DLD1 (cell line): ENCODE results near the gene OS9.
"Not testable (repeated sequence)": the region's sequence is repeated elsewhere in the genome, so short reads cannot be mapped to it uniquely, and the experiment has no call there.

Source experiments
- in situ Hi-C: cut with HindIII; loops from 2 replicates; pipeline ENCODE4 v1.10.0; 2017; ENCODE audit warnings: low sequenced_read_pairs

Gene OS9

DNA sequence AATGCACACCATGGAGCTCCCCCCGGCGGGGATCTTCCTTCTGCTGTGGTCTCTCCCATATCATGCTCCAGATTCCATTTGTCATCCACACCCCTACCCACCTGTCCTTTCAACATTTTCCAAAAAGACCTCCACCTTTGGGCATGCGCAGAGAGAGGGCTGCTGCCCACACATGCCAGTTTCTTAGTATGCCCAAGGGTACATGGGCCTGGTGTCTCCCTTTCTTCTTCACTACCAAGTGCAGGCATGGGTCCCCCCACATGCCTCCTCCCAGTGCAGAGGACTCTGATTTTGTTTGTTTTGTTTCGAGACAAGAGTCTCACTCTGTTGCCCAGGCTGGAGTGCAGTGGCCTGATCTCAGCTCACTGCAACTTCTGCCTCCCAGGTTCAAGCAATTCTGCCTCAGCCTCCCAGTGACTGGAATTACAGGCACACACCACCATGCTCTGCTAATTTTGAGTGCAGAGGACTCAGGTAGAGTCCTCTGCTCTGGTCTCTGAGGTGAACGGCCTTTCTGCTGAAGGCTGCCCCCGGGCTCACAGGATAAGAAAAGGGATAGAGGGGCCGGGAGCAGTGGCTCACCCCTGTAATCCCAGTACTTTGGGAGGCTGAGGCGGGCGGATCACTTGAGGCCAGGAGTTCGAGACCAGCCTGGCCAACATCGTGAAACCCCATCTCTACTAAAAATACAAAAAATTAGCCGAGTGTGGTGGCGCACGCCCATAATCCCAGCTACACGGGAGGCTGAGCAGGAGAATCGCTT lies 28.1 kb downstream of the OS9 start:
- in situ Hi-C loops: not testable (repeated sequence)

- in situ Hi-C loops: no loop called here
These were observed 29.0 kb downstream of the OS9 start for GRCh38 chr12:57722716-57723629.

- in situ Hi-C loops: no loop called here
These were observed 29.7 kb downstream of the OS9 start for GRCh38 chr12:57723630-57723962.

GRCh38 chr12:57724003-57724935 lies 30.3 kb downstream of the OS9 start:
- in situ Hi-C loops: no loop called here

- in situ Hi-C loops: no loop called here
These were observed 31.2 kb downstream of the OS9 start for GRCh38 chr12:57724936-57725740.

- in situ Hi-C loops: no loop called here
These were observed 31.9 kb downstream of the OS9 start for GRCh38 chr12:57725851-57726150.

DNA sequence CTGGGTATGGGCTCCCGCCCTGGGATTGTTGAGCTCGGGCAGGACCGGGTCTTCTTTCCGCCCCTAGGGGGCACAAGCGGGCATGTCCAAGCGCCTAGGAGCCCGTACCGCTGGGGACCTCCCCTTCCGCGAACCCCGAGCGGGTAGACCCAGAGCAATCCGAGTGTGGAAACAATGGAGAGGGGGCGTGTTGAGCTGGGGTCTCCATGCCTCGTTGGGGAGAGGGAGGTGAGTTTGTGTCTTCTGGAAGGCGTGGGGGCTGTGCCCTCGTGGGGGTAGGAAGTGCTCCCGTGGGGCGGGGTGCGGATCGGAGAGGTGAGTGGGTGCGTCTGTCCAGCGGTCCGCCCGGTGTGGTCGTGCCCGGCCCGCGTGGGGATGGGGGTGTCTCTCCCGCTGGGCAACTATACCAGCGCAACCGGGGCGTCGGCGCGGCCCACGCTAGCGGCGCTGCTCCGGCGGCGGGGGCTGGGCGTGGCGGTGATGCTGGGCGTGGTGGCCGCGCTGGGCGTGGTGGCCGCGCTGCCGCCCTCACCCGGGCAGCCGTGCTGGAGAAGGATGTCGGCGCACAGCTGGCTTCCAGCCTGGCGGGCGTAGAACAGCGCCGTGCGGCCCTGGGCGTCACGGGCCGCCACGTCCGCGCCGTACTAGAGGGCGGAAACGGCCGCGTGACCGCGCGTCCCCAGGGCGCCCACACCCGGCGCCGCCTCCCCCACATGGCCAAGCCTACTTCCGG lies 32.4 kb downstream of the OS9 start:
- in situ Hi-C loops: no loop called here

GRCh38 chr12:57726884-57727757 lies 33.2 kb downstream of the OS9 start:
- in situ Hi-C loops: no loop called here

DNA sequence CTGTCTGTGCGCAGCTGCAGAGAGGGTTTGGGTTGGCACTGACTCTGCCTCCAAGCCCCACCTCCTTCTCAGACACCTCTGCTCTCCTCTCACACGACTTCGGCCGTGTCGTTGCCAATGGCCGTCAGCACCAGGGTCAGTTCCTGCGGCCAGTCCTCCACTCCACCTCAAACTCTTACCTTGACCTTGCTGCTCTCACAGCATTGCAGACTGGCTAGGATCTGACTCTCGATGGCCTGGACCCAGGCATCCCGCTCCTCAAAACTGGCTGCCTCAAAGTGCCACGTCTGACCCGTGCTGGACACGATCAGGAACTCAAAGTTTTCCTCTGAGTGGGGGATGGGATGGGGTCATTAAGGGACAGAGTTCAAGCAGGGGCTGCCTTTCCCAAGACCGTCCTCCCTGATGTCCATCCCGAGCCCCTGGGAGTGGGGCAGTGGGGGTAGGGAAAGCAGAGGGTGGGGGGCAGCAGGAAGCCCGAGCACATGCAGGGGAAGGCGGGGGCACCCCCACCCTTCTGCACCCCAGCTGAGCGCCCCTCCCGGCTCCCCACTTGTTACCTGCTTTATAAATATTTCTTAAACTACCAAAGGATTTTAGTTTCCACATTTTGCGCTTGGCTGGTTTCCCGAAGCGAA lies 33.9 kb downstream of the OS9 start:
- in situ Hi-C loops: no loop called here

GRCh38 chr12:57729321-57729844 lies 35.5 kb downstream of the OS9 start:
- in situ Hi-C loops: no loop called here

GRCh38 chr12:57730336-57731067 lies 36.6 kb downstream of the OS9 start:
- in situ Hi-C loops: no loop called here

DNA sequence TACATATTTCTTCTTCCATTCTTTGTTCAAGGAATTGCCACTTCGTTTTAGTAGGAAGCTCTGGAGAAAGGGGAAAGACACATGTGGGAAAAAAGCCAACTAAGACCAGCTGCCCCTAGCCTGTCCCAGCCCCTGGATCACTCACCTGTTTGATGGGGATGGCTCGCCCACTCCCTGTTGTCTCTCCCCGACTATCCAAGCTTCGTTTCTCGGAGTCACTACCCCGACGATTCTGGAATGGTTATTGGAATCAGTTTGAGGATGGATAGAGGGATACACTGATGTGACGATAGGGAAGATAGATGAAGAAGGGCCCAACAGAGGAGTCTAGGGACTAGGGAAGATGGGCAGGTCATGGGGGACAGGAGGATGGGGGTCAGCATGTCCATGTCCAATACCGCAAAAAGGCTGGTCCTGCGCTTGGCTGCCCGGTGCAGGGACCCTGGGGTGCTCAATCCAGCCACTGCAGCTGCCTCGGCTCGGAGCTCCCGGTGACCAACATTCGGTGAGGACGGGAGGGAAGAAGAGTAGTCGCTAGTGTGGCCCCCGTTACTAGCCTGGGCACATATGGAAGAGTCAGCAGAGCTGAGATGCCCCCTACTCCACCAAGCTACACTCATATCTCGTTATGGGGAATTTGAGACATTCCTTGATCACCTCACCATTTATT lies 37.6 kb downstream of the OS9 start:
- in situ Hi-C loops: no loop called here

- in situ Hi-C loops: no loop called here
These were observed 38.3 kb downstream of the OS9 start for GRCh38 chr12:57732270-57732669.

DNA sequence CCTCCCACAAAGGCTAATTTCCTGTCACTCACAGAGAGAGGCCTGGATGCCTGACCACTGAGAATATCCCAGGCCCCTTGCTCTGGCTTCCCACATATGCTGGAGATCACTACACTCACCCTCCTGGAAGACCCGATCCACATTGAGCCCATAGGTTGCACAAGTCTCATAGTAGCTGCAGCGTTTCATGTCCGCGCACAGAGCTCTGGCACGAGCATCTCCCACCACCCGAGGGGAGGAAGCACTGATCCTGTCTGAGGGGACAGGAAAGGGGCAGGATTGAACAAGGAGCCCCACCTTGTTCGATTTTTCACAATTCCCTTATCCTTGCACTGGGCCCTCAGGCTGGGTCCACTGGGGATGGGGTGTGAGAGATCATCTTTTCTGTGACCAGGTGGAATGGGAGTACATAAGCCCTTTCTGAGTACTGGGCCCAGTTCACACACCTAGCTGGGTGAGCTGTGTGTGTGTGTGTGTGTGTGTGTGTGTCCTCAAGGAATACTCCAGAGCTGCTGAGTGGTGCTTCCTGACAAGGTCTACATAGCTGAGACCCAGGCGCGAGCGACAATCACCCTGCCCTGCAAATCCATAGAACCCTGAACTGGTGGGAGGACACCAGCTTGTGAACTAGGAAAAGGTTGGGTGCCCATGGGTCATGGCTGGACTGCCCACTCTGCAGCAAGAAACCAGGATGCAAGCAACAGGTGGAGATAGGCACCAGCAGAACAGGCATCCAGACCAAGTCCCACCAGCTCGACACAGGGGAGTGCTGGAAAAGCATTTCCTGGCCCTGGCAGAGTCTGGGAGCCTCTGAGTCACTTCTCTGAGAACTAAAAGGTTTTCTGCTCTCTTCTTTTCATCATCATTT lies 39.0 kb downstream of the OS9 start:
- in situ Hi-C loops: no loop called here

DNA sequence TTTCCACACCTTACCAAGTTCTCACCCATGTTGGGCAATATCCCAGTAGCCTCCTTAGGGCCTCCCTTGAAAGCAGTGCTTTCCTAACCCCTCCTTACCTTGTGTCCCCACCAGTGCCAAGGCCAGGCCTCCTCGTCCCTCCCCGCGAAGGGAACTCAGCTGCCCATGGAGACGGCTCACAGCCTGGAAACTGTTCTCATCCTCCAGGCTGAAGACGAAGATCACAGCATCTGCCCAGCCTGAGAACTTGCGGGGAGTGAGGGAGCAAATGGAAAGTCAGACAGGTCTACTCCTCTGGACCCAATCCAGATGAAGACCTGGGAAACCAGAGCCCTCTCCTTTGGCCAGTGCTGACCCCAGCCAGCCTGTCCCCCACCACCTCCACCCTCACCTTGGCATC lies 40.0 kb downstream of the OS9 start:
- in situ Hi-C loops: no loop called here

- in situ Hi-C loops: no loop called here
These were observed 40.7 kb downstream of the OS9 start for GRCh38 chr12:57734591-57734990.
